ENCODE results near the gene IL7R.
"Not testable (repeated sequence)": the region's sequence is repeated elsewhere in the genome, so short reads cannot be mapped to it uniquely, and the experiment has no call there.

Gene IL7R

DNA sequence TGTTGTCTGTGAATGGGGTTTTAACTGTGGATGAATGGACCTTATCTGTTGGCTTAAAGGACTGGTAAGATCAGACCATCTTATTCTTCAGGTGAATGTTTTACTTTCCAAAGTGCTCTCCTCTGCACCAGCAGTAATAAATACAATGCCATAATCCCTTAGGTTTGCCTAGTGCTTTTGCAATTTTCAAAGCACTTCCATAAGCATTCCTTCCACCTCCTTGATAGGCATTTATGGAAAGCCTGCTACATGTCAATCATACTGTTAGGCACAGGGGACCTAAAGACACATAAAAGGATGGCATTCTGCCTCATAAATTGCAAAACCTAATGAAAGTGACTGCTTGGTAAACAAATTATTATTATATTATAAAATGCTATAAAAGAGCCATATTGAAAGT is 21.4 kb downstream of the IL7R start:
- no peak for DNase-seq

DNA sequence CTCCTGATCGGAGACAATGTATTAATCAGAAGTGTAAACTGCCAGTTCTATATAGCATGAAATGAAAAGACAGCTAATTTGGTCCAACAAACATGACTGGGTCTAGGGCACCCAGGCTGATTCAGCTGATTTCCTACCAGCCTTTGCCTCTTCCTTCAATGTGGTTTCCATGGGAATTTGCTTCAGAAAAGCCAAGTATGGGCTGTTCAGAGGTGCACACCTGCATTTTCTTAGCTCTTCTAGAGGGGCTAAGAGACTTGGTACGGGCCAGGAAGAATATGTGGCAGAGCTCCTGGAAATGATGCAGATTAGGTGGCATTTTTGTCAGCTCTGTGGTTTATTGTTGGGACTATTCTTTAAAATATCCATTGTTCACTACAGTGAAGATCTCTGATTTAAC is 22.4 kb downstream of the IL7R start:
- no peak for DNase-seq

DNA sequence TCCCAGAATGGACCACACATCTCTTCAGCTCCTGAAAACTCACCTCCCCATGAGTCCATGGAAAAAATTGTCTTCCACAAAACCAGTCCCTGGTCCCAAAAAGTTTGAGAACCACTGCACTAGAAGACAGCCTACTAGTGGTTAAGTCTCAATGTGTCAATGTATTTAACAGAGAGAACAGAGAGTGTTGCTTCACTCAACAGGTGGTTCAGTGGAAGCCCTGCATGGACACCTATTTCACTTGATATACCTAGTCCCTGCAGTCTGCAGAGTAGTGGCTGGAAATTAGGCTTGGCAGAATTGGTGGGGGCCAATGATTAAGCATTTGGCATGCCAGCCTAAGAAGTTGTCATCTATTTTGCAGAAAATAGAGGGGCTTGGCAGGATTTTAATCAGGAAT is 23.0 kb downstream of the IL7R start:
- DNase-seq: no peak

DNA sequence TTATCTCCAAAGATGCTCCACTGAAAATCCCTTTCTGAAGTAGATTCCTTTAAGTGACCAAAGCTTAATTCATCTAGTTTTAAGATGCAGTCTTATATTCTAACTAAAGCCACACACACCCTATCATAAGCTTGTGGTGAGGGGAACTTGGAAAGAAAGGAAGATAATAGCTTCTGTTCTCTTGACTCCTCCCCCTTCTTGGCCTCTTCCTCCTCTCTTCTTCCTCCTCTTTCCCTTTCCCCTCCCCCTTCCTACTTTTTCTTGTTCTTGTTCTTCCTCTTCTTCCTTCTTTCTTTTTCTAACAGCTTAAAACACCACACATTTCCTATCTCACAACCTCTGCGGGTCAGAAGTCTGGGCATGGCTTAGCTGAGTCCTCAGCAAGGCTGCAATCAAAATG is 23.5 kb downstream of the IL7R start:
- no peak for DNase-seq

DNA sequence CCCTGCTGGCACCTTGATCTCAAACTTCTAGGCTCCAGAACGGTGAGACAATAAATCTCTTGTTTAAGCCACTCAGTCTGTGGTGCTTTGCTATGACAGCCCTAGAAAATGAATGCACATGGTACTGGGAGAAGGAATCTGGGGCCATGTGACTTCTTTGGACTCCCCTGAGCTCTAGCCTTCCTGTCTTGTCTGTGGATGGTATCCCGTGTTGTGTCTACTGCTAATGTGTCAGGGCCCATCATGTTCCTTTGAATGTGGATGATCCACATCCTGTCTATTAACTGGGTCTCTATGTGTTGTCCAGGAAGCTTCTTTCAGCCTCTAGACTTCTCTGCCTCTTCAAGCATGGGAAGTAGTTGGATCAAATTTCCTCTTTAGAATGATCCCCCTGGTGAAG is 25.1 kb downstream of the IL7R start:
- DNase-seq: no peak

DNA sequence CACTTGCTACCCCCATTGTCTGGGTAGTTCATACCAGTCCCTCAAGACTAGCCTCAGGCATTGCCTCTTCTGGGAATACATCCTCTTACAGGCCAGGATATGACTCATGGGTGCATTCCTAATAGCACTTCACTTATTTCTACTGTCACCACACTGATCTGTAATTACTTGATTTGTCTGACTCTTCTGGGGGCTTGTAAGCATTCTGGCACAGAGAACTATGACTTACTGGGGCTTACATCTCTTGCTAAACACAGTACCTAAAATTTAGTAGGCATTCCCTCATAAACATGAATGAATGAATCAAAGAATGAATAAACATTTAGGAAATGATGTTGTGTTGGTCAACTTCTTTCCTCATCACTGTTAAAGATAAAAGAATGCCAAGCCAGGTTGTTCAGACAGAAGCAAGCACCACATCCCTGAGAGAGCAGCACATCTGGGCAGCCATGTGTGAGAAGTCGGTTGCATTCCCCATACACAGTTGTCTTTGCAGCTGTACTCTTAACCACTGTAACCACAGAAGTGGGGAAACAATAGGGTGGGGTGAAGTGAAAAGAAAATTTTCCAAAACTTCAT is 27.6 kb downstream of the IL7R start:
- DNase-seq: no peak

DNA sequence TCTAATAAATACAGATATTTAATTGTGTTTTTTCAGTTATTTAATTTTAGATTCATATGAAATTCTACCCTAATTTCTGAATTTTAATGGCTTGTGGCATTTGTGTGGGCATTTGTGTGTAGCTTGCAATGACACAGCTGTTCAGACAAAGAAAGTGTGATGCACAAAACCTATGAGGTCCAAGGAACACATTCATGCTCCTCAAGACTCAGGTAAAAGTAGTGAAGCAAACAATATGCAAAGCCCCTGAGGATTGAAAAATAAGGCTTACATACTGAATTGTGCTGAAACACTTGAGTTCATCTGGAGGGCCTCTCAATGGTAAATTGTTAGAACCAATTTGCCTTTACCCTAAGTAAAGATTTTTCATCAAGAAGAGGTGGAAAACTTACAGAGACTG is 28.1 kb downstream of the IL7R start:
- no peak for DNase-seq

DNA sequence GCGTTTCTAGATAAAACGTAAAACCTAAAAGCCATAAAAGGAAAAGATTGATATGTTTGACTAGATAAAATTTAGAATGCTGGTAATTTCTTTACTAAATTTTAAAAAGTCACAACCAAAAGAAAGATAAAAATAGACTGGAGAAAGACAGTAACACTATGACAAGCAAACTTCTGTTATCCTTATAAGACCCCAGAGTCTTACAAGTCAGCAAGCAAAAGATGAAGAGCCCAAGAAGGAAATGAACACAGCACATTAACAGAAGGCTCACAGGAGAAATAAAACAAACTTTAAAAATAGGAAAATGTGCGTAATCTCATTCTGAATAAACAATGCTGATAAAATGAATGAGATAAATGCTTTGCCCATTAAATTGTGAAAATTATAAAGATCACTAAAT is 29.7 kb downstream of the IL7R start:
- DNase-seq: no peak

DNA sequence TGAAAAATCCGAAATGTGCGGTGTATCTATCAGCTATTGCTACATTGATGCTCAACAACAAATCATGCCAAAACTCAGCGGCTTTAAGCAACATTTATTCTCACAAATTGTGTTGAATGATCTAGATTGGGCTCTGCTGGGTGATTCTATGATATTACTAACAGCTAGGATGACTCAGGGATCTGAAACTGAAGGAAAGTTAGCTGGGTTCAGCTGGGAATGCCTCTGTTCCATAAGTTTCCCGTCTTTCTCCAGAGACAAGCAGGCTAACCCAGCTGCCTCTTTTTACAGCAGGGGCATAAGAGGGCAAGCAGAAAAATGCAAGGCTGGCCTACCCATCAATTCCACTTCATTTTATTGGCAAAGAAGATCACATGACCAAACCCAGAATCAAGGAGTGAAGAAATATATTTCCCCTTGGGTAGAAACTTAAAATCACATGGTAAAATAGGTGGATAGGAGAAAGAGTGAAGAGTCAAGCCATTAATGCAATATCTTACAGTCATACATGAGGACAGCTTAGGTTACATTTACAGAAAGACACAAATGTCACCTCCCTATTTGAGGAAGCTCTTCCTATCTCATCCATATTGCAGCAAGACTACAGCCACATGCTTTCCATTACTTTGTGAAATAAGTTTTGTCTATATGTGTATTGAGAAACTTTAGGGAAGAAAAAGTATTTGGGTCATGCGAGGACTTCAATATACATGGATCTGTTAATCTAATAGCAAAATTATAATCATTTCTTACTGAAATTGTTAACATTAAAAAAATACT is 30.8 kb downstream of the IL7R start:
- no peak for DNase-seq

DNA sequence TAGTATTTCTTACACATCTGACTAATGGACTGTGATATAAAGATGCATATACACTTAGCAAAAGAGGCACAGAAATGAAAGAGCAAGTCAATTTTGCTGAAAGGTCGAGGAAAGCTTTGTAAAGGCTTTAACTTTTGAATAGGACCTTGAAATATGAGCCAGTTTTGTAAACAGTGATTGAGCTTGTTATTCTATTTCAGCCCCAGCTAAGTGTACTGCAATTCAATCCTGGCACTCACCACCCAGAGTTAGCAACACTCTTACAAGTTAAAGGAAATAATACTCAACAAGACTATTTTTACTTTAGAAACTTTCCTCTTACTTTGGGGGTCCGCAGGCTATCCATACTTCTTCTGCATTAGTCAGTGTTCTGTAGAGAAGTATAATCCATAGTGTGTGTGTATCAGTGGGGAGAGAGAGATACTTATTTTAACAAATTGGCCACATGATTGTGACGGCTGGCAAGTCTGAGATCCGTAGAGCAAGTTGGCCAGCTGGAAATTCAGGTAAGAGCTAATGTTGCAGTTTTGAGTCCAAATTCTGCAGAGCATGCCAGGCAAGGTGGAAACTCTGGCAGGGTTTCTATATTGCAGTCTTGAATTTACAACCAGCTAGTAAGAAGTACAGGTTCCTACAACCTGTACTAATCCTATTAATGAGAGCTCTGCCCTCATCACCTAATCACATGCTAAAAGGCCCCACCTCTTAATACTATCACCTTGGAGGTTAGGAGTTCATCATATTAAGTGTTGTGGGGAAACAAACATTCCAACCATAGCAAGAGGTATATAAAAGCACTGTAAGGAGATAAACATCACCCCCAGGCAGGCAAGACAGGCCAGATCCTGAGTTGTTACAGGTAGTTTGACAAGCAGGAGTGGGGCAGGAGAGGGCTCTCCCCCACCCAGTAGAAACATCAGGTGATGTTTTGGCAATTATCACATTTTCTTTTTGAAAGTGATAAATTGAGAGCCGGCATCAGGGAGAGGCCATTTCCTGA is 33.6 kb downstream of the IL7R start:
- no peak for DNase-seq

DNA sequence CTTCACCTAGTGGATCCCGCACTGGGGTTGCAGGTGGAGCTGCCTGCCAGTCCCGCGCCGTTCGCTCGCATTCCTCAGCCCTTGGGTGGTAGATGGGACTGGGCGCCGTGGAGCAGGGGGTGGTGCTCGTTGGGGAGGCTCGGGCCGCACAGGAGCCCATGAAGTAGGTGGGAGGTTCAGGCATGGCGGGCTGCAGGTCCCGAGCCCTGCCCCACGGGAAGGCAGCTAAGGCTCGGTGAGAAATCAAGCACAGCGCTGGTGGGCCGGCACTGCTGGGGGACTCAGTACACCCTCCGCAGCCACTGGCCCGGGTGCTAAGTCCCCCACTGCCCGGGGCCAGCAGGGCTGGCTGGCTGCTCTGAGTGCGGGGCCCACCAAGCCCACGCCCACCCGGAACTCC is 36.1 kb downstream of the IL7R start:
- DNase-seq: not testable (repeated sequence)

DNA sequence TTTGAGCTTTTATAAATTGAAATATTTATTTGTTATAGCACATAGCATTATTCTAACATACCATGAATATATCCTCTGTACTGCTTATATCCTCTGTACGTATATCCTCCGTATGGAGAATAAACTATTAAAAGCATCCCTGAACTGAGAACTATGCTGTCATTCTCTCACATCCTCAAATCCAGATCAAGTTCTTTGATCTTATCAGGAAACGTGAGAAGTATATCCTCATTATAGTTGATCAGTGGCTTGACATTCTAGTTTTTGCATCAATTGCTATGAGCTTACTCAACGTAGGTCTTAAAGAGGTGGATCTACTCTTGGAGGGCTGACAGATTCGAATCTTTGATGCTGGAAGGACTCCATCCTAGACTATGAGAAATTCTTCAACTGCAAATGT is 37.4 kb downstream of the IL7R start:
- DNase-seq: no peak

DNA sequence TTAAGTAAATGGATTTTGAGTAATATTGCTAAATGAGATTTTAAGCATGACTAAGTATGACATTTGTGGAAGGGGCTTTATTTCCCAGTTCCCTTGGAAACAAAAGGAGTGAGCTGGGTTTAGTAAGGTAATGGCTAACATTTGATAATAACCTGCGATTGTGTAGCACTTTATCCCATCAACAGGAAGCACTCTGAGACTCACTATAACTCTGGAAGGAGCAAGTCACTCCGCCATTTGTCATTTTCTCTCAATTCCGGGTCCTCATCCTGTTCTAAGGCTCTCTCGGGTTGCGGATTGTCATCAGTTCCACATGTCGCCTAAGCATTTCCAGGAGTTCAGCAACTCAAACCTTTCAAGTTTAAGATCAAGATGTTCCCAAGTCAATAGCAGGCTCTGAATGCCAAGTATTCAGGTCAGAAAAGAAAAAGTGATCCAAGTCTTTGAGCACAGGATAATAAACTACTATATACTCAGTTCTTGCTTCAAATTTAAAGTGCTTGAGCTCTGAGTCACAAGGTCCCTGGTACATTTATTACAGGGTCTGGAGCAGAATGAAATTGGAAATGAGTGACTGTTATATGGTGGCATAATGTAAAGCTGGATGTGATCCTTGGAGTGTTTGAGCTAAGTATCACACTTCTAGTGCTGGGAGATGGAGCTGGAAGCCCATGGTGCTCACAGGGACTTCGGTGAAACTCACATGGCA is 42.4 kb downstream of the IL7R start:
- no peak for DNase-seq

DNA sequence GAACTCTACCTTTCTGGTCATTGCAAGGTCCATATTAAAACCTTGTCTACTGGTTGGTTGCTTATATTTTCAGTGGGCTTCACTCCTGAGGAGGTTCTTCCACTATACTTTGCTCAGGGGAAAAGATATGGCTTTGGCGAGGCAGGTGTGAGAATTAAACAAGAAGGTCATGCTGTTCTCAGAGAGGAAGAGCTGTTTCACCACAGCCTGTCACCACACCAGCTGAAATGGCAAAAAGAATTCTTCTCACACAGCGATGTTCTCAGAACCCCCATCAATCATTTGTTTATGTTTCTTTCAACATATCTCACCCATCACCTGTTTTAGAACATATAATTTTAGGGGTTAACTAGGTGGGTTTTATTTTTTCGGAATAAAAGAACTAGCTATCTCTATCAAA is 43.1 kb downstream of the IL7R start:
- no peak for DNase-seq

DNA sequence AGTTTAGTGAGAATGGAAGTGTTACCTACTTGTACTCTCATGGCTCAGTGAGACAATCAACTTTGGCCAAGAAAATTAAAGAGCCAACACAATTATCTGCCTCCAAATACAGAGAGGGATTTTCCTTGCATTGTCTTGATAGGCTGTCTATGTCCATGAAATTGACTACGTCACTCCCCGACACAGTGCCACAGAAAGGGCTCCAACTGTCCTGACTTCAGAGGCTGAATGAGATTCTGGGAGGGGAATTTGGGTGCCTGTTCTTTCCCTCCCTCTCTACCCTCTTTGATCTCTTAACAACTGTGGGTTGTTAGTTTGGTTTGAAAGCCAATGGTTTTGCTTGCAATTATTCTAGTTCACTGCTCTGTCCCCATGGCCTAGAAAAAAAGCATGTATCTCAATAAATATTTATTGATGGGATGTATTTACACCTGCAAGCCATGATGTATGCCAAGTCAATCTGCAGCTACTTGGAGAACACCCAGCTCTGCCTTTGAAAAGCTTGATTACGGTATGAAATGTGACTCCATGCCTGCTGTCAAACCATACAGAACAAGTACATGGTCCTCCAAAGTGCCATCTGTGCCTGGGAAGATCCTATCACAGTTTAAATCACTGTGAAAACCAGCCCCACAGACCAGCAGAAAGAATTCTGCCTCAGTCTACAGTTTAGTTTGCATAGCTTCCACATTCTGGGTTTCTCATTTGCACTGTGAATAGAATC is 44.4 kb downstream of the IL7R start:
- no peak for DNase-seq

DNA sequence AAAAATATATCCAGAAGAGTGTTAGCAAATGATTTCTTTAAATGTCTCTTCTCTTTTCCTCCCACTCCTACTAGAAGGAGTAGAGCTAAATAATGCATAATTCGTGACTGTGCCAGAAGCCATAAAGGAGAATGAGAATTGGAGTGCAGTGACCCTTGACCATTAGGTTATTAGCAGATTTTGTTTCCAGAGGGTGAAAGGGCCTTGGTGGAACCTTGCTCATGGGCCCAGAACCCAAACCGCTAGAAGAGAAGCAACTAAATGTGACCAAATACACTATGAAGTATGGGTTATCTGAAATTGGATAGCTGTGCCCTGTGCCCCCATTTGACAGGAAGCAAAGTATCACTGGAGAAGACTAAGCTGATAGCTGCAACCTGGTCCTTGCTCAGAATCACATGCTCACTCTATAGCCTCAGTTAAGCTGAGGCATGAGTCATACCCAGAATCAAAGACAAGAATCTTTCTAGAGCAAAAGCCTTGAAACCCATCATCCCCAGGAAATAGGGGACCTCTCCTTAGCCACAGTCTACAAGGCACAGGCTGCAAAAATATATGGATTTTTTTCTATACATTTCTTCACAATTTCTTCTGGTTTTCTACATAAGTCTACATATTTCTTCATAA is 45.5 kb downstream of the IL7R start:
- no peak for DNase-seq

DNA sequence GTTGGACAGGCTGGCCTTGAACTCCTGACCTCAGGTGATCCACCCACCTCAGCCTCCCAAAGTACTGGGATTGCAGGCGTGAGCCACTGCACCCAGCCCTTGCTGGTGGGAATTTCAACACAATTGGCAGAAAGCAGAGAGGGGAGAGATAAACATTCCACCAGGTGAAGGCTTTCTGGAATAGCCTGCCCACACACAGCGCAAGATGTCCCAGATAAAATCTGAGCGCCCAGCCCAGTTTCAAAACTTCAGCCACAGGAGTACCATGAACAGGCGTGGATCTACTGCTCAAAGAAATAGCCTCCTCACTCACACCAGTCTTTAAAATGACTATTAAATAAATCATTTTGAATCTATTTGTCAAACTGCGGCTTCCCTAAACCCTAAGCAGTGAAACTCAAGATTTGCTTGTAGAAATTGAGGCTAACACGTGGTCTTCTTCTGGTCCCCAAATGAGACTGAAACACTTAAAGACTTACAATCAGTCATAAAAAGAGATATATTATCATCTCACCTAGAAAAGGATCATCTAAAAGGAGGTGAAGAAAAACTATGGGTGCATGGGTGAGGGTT is 47.0 kb downstream of the IL7R start:
- DNase-seq: no peak

DNA sequence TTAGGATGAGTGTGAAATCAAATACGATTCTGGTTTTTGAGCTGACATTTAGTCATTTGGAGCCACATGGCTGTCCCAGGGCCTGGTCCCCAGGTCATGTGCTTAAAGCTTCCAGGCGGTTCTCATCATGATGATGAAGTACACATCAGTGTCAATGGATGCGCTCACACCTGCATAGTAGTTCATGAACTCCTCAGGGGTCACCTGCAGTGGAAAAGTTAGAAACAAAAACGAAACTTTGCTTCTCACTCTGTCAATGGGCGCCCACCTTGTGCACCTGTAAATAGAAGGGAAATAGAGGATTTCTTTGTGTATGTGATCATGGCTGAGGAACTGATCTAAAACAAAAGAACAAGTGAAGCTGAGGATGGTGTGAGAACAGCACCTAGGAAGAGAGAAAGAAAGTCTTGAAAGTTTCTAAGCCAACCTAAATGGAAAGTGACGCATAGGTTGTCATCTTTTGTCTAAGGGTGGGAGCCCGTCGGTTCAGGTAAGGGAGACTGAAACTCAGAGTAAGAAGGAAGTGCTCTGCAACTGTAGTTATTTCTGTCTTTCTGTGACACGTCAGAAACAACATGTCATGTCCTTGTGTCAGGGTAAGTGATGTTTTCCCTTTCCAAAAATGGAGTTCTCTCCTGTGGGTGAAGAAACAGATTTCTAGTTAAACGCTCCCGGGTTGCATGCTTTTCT is 47.9 kb downstream of the IL7R start:
- no peak for DNase-seq

DNA sequence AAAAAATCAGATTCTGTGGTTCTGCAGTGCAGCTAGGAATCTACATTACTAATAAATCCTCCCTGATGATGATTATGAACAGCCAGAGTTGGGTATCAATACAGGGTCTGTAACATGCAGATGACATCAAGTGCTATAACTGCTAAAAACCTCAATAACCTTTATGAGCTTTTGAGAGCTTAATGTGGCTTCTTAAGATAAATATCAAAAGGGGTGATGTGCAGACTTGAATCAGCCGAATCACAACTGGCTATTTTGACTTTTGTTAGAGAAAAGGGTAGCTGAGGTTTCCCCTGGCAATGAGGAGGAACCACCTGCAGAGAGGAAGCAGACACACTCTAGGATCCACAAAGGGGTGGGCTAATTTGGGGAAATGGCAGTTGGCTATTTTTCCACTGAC is 51.5 kb downstream of the IL7R start:
- no peak for DNase-seq

DNA sequence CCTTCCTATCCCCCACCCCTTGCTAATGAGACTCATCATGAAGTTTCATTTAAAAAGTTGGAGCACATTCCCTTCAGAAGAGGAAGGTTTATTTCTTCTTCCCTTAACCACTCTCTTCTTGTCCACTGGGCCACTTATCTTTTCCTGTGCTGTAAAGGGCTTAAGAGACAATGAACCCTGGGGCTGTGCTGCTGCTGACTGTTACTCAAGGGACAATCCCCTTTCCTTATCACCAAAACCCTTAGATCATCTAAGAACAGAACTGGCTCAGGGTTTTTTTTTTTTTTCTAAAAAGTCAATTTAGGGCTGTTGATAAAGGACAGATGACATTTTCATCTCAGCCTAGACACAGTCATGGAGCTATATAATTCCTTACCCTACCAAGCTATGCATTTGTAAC is 52.1 kb downstream of the IL7R start:
- no peak for DNase-seq

DNA sequence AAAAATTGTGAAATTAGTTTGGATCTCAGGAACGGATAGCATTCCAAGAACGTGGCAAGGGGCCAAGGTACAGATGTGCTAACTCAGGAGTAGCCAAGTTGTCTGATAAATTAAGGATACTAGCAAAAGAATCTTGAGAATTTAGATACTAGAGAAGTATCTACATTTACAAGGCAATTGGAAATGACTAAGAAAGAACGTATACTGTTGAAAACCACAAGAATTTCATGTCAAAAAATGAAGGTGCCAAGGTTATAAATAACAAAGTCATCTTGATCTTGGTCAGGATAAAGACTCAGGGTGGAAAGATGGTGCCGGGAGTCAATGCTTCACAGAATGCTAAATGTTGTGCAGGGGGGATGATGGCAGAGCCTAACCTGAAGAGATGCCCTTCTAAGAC is 62.5 kb downstream of the IL7R start:
- no peak for DNase-seq
